Activated CD4-positive, CD25-positive, alpha-beta regulatory T cell treated with anti-CD3 and anti-CD28 coated beads, Interleukin-2, amount 50 U/mL, for 24 hours (primary cell): ENCODE results near the gene DBNDD2.

Source experiments
- ATAC-seq, 2 donors: fragments of 150-1000 bp; cut with Tn5 transposase; one replicate each; pipeline ENCODE4 v1.10.0; 2021; ENCODE audit warnings: mild to moderate bottlenecking in 1 of 2, moderate library complexity in 1 of 2

Gene DBNDD2

DNA sequence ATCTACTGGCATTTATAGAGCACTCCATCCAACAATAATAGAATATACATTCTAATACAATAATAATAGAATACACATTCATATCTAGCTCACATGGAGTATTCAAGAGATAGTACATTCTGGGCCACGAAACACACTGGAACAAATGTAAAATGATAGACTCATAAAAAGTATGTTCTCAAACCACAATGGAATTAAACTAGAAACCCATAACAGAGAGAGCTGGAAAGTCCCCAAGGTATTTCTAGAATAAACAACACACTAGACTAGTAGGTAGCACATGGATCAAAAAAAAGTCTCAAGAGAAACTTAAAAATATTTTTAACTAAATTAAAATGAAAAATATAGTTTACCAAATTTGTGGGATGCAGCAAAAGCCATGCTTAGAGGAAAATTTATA, 20.8 kb upstream of the DBNDD2 start:
- ATAC-seq = peak in 1 of 2 donors; percentile 17

DNA sequence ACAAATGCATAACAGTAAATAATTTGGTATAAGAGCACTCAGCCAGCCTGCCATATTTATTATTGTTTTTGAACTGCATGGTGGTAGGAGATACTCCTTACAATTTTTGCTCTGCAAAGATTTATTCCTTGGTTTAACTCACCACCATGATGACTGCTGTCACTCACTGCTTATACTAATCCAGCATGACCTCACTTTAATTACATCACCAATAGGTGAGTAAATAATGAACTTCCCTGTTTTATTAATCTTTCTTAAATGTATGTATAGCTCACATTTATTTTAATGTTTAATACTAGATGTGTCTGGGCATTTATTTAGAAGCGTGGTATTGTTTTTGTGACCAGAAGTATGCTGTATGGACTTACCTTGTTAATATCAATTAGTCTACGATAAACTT, 17.2 kb upstream of the DBNDD2 start:
- no peak for ATAC-seq

DNA sequence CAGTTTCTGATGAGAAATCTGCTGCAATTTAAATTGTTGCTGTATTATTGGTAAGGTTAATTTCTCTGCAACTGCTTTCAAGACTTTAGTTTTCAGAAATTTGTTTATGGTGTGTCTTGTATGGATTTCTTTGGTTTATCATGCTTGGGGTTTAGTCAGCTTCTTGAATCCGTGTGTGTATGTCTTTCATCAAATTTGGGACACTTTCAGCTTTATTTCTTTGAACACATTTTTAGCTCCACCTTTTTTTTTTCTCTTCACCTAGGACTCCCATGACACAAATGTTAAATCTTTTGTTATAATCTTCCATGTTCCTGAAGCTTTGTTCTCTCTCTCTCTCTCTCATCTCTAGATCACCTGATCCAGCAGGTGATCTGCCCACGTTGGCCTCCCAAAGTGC, 16.5 kb upstream of the DBNDD2 start:
- ATAC-seq = no peak

DNA sequence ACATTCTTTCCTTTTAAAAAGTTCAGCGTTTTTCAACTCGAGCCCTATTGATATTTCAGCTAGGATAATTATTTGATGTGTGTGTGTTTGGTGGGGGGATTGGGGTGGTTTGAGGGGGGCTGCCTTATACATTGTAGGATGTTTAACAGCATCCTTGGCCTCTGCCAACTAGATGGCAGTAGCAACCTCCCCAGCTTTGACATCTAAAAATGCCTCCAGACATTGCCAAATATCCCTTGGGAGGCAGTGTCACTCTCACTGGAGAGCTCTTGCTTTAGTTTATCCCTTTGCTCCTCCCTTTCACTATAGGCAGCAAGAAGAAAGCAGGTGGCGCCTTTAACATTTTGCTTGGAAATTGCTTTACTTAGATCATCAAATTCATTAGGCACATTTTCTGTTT, 15.4 kb upstream of the DBNDD2 start:
- ATAC-seq = no peak

DNA sequence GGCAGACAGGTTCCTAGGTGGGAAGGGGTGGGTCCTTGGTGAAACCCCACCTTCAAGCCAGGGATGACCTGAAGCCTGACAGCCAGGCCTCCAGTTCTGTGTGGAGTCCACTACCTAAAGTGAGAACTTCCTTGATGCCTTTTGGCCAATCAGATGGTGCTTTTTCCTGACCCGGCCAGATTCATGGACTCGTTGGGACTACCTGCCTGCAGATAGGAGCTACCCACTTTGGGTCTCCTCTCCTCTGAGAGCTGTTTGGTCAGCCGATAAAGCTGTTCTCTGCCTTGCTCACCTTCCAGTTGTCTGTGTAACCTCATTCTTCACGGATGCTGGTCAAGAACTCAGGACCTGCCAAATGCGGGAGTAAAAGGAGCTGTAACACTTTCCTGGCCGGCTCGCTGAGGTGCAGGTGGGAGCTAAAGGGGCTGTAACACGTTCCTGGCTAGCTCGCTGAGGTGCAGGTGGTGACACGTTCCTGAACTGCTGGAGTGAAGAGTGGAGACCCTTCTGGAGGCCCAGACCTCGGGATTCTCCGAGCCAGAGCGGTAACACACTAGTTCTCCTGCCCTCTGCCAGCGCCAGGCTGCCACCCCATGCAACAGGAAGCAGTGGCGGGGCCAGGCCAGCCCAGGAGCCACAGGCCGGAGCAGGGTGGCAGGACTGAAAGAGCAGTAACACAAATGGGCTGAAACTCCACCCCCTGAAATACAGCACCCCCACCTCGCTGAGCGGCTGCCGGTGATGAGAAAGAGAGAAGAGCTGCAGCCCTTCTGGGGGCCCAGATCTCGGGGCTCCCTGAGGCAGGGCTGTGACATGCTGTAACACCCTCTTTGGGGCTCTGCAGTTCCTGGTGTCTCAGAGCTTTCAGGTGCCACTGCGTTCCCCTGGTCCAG, 13.6 kb upstream of the DBNDD2 start:
- no peak for ATAC-seq

DNA sequence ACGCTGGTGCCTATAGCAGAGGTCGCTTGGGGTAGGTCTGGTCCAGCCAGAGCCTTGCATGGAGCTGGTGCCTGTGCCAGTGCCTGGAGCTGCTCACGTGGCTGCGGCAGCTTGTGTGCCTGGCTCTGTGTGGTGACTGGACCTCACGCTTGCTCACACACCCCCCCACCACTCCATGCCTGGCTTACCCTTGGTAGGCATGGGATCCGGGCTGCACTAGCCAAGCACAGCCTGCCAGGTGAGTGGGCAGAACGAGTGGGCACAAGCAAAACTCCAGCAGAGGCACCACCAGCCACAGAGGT, 13.0 kb upstream of the DBNDD2 start:
- ATAC-seq = no peak

DNA sequence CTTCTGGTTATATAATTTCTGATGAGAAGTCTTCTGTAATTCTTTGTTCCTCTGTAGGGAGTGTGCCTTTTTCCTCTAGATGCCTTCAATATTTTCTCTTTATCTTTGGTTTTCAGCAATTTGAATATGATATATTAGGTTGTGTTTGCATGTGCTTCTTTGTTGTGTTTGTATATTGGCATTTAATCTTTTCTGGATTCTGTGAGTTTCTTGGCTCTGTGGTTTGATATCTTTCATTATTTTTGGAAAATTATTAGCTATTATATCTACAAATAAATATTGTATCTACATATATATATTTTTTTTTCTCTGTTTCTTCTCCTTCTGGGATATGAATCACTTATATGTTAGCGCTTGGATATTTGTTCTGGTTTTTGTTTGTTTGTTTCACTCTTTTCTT, 9.1 kb upstream of the DBNDD2 start:
- ATAC-seq = no peak

DNA sequence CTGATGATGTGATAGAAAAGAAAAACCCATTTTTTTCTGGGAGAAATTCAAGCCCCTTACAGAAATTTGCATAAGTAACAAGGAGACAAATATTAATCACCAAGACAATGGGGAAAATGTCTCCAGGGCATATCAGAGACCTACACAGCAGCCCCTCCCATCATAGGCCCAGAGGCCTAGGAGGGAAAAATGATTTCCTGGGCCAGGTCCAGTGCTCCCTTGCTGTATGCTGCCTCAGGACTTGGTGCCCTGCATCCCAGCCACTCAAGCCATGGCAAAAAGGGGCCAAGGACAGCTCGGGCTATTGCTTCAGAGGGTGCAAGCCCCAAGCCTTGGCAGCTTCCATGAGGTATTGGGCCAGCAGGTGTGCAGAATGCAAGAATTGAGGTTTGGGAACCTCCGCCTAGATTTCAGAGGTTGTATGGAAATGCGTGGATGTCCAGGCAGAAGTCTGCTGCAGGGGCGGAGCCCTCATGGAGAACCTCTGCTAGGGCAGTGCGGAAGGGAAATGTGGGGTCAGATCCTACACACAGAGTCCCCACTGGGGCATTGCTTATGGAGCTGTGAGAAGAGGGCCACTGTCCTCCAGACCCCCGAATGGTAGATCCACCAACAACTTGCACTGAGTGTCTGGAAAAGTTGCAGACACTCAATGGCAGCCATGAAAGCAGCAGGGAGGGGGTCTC, 7.6 kb upstream of the DBNDD2 start:
- no peak for ATAC-seq

DNA sequence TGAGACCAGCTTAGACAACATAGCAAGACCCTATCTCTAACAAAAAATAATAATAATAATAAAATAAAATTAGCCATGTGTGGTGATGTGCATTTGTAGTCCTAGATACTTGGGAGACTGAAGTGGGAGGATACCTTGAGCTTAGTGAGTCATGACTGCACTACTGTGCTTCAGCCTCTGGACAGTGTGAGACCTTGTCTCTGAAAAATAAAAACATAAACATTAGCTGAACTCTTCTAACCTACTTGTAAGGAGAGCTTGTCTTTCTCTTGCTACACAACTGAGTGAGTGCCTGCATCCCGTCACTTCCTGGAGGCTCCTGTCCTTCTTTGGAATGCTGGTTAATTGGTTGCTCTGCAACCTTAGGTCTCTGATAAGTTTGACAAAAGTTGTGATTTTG, 5.1 kb upstream of the DBNDD2 start:
- no peak for ATAC-seq

DNA sequence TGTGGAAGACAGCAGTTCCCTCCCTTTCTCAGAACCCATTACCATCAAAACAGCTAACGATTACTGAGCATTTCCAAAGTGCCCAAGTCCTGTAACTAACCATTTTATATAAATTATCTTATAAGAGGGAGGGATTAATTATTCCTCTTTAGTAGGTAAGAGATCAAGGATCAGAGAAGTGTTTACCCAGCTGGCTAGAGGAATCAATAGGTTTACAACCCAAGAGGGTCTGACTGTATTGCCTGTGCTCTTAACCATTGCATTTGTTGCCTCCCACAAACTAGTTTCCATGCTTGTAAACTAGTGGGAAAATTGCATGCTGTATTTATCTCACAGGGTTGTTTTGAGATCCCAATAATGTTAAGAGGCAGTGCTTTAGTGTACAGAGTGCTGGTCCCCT, 3.7 kb upstream of the DBNDD2 start:
- ATAC-seq = no peak

DNA sequence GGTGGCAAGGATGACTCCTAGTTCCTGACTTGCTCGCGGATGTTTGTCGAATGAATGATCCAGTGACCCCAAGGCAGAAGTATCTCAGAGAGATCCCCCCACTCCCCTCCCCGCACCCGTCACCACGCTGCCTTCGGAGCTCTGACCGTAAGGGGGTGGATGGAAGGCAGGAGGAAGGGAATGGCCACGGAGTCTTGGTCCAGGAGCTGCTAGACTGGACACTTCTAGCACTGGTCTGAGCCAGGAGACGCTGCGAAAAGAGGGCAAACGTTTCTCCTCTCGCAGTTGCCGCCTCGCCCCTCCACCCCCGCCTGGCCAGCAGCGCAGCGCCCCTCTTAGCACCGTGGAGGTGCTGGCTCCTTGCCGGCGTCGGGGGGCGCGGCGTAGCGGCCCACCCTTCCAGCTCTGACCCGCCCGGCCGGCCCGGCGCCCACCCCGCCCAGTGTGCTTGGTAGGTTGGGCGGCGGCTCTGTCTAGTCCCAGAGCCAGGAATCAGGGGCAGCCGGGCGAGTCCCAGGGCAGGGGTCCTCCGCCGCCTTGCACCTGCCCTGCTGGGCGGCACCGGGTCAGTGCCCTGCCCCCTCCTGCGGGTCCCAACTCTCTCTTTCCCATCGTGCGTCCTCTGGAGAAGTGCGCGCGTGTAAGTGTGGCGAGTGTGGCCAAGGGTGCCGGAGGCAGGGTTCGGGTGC, 2.4 kb upstream of the DBNDD2 start:
- peak; percentile 32 for ATAC-seq

DNA sequence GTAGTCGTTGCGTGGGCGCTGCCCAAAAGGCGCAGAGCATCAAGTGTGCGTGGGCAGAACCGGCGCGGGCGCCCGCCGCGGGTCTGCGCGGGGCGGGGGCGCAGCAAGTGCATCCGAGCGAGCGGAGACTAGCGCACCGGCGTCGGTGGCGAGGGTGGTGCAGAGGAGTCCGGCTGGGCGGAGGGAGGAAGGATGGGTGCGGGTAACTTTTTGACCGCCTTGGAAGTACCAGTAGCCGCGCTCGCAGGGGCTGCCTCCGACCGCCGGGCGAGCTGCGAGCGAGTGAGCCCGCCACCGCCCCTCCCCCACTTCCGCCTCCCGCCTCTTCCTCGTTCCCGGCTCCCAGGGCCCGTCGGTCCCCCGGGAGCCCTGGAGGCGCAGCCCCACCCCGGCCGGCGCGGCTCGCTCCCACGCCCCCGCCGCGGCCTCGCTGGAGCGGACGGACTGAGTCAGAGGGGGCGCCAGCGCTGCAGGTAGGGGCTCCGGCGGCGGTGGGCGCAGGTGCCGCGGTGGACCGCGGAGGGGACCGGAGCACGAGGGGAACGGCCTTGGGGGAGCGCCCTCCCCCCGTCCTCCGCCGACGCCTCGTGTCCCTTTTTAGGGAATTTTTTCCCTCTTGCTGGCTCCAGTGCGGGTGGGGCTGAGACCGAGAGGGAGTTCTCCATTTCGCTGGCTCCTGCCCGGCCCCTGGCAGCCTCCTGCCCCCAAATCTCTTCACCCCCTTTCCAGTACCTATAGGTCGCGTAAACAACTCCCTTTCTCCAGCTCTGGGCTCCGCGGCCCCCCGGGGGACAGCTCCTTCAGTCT, 1.6 kb upstream of the DBNDD2 start:
- ATAC-seq = peak; percentile 50 to 51

DNA sequence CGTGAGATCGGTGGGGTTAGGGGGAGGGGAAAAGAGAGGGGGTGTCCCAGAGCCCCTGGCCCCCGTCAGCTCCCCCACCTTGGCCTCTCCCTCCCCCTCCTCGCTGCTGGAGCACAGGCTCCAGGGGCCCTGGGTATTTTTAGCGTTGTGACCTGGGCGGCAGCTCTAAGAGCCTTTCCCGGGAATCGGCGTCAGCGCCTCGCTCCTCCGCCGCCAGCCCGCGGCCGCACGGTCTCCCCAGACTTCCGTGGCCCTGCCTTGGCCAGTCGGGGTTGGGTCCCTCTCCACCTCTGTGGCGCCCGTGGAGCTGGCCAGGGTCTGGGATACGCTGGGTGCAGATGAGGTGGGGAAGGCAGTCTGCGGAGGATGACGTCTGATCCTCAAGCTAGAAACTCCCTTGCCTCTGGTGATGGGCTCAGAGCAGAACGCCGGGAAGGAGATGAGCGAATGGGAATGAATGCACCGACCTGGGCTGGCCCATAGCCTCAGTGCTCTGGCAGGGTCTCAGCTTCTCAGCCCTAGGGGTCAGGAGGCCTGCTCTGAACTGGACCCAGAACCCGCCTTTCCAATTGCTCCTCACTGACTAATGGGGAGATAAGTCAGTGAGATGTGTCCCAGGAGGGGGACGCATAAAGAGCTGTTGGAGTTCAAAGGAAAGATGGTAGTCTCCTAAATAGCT, 883 bp upstream of the DBNDD2 start:
- ATAC-seq = no peak

DNA sequence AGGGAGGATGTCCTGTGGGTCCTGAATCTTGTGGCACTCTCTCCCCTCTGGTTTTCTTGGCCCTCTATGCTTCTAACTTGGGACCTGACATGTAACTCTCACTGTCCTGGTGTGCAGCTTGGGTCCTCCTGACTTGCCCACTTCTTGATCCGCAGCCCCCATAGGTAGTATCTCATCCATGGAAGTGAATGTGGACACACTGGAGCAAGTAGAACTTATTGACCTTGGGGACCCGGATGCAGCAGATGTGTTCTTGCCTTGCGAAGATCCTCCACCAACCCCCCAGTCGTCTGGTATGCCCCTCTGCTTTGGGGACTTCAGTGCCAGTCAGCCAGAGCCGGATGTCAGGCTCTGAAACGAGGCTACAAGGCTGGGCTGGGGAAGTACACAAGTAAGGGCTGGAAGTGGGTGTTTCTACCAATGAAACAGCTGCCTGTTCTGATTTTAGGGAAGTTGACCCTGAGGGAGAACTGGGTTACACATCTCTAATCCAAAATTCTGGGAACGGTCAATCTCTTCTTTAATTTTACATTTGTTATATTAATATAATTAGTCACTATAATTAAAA, 641 bp downstream of the DBNDD2 start:
- no peak for ATAC-seq

DNA sequence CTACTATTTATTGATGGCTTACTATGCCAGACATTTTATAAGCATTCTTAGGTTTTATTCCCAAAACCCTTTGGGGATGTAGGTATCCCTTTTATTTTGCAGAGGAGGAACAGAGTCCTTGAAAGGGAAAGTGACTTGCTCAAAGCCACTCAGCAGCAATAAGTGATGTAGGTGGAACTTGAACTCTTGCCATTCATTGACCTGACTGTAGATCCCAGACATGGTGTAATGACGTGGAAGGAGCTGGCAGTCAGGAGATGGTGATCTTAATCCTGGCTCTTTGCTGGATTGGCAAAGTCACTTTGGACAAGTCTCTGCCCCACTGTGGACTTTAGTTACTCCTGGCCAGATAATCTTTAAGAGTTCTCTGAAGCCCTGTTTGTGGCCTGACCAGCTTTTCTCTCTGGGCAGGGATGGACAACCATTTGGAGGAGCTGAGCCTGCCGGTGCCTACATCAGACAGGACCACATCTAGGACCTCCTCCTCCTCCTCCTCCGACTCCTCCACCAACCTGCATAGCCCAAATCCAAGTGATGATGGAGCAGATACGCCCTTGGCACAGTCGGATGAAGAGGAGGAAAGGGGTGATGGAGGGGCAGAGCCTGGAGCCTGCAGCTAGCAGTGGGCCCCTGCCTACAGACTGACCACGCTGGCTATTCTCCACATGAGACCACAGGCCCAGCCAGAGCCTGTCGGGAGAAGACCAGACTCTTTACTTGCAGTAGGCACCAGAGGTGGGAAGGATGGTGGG, 1.6 kb downstream of the DBNDD2 start:
- no peak for ATAC-seq

DNA sequence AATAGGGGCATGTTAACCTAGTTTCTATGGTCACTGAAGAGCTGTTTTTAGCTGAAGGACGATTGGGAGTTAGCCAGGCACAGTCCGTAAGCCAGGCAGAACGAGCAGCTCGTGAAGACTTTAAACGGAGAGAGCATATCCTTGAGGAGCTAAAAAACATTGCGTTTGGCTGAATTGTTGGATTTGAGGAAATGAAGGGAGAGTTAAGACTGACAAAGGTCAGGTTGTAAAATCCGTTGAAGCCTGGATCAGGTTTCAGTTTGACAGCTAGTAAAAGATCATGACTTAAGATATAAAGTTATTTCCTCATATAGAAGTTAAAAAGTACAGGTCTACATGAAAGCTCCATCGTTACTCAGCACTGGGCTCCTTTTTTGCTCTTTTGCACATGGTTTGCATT, 2.8 kb downstream of the DBNDD2 start:
- ATAC-seq = no peak

DNA sequence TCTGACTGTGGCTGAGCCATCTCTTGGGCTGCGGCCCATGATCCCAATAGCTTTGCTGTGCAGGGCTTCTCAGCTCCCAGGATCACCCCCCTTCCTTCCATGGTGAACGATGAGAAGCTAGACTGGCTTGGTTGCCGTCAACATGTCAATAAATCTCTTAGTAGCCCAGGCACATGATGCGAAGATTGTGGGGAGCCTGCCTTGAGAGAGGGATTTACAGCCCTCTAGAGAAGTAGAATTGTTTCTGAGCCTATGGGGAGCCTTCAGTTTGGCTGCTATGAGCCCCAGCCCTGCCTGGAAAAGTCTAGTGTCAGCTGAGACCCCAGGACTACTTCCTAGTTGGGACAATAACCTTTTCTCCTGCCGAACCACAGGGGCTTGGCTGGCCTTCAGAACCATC, 4.6 kb downstream of the DBNDD2 start:
- ATAC-seq = no peak

DNA sequence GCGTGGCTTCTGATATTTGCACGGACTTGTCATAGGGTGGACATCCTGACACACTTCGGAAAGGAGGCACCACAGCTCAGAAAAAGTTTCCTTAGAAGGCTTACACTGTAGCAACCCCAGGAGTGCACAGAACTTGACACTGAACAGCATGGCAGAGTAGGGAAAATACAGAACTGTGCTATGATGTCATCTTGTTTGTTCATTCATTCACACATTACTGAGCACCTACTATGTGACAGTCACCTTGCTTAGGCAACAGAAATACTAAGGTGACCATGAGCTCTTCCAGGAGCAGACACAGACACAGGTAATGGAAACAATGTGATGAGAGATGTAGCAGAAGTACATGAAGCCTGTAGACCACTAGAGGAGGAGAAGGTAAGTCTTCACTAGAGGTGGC, 5.4 kb downstream of the DBNDD2 start:
- ATAC-seq = no peak

DNA sequence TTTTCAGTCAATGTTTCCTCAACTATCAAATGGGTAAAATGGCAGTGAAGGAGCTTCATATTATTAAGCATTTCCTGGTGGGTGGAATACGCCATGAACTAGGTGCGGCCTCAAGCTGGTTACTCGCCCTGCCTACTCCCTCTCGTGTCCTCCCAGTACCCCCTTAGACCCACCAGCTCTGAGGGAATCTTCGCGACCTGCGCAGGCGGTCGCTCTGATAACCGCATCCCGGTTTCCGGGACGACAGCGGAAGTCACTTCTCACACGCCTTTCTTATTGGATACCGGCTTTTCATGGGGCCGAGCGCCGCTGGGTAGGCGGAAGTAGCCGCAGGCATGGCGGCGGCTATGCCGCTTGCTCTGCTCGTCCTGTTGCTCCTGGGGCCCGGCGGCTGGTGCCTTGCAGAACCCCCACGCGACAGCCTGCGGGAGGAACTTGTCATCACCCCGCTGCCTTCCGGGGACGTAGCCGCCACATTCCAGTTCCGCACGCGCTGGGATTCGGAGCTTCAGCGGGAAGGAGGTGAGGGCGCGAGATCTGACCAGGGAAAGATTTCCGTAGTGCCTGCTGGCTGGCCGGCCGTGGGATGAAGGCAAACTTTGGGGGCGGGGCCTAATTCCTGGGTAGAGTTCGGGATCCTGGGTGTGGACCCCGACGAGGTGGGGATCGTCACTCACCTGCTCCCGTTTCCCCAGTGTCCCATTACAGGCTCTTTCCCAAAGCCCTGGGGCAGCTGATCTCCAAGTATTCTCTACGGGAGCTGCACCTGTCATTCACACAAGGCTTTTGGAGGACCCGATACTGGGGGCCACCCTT, 7.9 kb downstream of the DBNDD2 start, which contains the start of gene PIGT:
TSS of gene PIGT (plus strand) at position 320 of the 816 bp plus-strand sequence. CDS start at position 336, 16 bp downstream.
- peak; percentile 87 to 88 for ATAC-seq

DNA sequence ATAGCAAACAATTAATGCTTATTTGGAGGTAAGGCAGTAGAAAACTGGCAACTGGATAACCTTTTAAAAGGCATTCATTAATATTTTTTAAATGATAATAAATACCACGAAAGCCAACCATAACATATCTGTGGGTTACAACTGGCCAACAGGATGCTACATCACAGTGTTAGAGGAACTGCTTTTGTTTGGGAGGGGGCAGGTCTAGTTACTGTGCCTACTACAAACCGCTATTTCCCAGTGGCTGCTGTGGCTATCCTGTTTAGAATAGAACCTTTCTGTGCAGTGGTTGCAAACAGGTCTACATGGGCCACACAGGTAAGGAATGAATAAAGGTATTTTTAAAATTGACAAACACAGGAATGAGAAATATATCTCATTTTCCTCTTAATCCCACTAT, 8.8 kb downstream of the DBNDD2 start:
- ATAC-seq = no peak
